NCI-H82 treated with DMSO at 0.1 percent for 48 hours (cell line): ENCODE data around the gene ZNF662.
"Not testable (repeated sequence)": the region's sequence is repeated elsewhere in the genome, so short reads cannot be mapped to it uniquely, and the experiment has no call there.

Experiments used
- DNase-seq: peaks from one replicate; lab custom pipeline; 2025; ENCODE audit not compliant: unreplicated experiment; lab: John Stamatoyannopoulos, UW

Gene ZNF662

GRCh38 chr3:42906070-42906847 is at the start of gene ZNF662:
Gene ZNF662, plus strand, starts transcription at chr3:42906142. Its CDS starts 1,973 bp downstream, at chr3:42908115.
- no peak for DNase-seq

DNA sequence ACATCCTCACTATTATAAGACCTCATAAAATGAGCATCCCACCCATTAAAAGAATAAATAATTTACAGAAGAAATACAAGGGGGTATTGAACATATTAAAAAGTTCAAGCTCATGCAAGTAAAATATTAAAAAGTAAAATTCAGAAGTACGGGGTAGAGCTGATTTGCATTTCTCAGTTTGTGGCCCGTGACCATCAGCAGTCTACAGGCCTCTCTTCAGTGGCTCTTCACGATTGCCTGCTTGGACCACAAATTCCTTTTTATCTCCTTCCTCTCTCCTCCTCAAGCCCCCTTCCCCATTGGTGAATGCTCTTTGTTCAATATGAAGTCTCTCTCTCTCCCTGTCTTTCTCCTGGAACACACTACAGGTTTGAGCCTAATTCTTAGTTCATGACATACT is 49.4 kb upstream of the ZNF662 start:
- no peak for DNase-seq

DNA sequence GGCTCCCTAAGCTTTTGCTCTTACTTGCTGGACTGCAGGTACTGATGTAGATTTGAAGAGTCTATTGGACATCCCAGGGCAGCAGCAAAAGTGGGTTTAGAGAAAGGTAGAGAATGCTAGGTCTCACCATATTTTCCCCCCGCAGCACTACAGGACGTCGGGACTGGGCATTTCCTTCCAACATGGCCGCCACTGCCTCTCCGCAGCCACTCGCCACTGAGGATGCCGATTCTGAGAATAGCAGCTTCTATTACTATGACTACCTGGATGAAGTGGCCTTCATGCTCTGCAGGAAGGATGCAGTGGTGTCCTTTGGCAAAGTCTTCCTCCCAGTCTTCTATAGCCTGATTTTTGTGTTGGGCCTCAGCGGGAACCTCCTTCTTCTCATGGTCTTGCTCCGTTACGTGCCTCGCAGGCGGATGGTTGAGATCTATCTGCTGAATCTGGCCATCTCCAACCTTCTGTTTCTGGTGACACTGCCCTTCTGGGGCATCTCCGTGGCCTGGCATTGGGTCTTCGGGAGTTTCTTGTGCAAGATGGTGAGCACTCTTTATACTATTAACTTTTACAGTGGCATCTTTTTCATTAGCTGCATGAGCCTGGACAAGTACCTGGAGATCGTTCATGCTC is 41.5 kb upstream of the ZNF662 start:
- DNase-seq, result no peak

DNA sequence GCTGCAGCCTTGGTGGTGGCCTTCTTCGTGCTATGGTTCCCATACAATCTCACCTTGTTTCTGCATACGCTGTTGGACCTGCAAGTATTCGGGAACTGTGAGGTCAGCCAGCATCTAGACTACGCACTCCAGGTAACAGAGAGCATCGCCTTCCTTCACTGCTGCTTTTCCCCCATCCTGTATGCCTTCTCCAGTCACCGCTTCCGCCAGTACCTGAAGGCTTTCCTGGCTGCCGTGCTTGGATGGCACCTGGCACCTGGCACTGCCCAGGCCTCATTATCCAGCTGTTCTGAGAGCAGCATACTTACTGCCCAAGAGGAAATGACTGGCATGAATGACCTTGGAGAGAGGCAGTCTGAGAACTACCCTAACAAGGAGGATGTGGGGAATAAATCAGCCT is 40.7 kb upstream of the ZNF662 start:
- no peak for DNase-seq

DNA sequence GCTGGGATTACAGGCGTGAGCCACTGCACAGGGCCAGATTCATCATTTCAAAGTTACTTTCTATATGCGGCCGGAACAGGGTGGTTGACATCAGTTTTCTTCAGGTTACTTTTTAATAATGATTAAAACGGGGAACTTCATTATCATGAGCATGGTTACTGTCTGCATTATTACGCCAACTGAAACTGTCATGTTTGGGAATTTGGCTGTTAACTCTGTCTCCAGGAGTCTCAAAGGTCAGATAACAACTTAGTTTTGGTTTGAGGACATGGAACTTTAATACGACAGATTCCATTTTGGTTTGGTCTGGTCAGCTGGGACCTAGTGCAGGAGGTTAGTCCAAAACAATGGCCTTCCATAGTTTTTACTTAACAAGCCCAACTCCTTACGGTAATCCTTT is 38.8 kb upstream of the ZNF662 start:
- DNase-seq, result no peak

GRCh38 chr3:42868841-42869240 is 37.1 kb upstream of the ZNF662 start:
- DNase-seq, result no peak

GRCh38 chr3:42871592-42872196 is 34.2 kb upstream of the ZNF662 start:
- no peak for DNase-seq

DNA sequence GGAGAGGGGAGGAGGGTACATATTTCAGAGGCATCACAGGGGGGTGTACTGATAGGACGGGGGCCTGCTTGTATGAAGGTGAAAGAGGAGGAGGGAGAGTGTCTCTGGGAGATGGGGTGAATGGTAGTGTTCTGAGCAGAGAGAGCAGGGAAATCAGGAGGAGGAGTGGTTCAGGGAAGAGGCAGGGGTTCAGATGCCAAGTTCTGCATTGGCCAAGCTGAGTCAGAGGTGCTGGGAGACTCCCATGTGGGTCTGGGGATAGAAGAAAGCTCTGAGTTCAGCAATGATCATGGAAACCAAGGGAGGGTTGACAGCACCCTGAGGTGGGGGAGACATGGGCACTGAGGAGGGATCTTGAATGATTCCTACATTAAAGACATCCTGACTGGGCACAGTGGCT is 33.2 kb upstream of the ZNF662 start:
- no peak for DNase-seq

DNA sequence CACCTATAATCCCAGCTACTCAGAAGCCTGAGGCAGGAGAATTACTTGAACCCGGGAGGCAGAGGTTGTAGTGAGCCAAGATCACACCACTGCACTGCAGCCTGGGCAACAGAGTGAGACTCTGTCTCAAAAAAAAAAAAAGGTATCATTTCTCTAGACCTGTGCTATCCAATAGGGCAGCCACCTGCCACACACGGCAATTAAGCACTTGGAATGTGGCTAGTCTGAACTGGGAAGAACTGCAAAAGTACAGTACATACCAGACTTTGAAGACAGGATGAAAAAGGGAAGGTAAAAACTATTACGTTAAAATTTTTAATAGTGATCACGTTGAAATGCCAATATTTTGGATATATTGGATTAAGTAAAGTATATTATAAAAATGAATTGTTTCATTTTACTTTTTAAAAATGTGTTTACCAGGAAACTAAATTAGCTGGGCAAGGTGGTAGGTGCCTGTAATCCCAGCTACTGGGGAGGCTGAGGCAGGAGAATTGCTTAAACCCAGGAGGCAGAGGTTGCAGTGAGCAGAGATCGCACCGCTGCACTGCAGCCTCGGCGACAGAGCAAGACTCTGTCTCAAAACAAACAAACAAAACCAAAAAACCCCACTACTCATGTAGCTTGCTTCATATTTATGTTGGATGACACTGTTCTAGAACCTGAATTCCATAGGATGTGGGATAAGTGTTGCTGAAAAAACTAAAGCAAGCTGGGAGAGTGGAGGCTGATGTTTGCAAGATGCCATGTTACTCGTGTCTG is 32.5 kb upstream of the ZNF662 start:
- DNase-seq, result no peak

DNA sequence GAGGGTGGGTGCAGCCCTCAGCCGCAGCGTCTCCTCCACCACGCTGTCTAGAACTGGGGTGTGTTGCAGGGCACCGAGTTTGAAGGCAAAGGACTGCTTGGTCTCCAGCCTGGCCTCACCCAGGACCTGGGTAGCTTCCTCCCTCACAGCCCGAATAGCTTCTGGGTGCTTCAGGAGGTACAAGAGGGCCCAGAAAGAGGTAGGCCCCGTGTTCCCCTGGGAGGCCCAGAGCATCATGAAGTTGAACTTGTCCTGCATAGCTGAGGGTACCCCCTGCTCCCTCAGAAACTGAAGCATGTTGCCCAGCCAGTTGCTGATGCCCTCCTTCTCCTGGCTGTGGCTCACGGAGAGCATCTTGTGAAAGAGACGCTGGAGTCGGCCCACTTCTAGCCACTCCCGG is 31.2 kb upstream of the ZNF662 start:
- DNase-seq, result no peak

GRCh38 chr3:42875325-42876151 is 30.4 kb upstream of the ZNF662 start, which contains the start of gene CYP8B1:
Gene CYP8B1, minus strand, starts transcription at chr3:42875879. Its CDS starts 63 bp downstream, at chr3:42875816.
- no peak for DNase-seq

DNA sequence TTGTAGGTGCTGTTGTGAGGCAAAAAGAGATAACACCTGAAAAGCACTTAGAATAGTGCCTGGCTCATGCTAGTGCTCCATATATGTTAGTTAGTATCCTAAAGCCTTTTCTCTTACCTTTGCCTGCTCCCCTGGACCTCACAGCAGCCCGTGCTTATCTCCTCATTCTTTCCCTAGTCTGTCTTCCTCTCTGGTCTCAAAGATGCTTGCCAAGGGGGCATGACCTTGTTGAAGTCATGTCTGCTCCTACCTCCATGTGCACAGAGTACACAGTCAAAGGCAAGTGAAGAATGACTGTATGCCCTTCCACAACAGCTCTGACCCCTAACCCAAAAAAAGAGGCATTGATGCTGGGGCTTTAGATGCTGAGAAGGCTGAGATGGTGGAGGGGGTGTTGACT is 29.5 kb upstream of the ZNF662 start:
- no peak for DNase-seq

DNA sequence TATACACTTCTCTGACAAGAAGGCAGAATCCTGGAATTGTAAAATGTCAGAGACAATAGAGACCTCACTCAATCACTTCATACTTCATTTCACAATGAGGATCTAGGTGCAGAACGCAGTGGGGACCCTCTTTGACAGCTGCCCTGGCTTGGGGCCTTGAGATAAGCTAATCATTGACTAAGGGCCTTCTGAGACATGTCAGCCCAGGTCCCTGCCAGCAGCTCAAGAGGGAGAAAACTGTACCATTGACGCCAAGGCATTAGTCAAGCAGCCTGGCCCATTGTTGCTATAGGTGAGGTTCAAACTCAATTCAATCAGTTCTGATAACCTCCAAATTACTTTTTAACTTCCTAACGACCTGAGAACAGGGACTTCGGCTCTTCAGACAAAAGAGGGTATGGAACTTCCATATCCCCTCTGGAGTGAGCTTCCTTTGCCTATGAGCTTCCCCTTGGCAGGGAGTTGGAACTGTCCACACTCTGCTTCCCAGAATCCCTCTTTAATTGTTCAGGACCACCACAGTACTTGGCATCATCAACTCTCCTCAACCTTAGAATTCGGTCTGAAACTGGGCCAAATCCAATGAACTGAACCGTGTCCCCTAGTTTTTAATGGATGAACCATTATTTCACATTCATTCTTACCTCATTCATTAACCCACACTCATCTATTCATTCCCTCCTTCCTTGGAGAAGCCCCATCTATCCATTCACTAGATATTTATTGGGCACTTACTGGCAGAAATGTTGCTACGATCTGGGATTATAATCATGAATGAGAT is 28.8 kb upstream of the ZNF662 start:
- no peak for DNase-seq

- DNase-seq, result no peak
These were observed 28.1 kb upstream of the ZNF662 start for GRCh38 chr3:42877881-42878280.

DNA sequence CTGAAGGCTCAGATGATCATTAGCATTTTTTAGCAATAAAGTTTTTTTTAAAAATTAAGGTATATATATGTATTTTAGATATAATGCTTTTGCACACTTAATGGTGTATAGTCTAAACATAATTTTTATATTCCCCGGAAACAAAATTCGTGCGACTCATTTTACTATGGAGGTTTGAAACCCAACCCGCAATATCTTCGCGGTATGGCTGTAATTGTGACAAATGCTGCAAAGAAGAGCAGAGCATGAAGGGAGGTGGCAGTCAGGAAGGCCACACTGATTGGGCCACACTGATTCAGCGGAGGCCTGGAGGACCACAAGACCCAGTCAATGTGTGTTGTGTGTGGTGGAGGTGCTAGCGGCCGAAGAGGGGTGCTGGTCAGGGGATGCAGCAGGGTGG is 25.8 kb upstream of the ZNF662 start:
- no peak for DNase-seq

GRCh38 chr3:42880601-42881451 is 25.1 kb upstream of the ZNF662 start:
- peak; percentile 67 for DNase-seq

GRCh38 chr3:42883251-42883930 is 22.6 kb upstream of the ZNF662 start:
- DNase-seq, result not testable (repeated sequence)

DNA sequence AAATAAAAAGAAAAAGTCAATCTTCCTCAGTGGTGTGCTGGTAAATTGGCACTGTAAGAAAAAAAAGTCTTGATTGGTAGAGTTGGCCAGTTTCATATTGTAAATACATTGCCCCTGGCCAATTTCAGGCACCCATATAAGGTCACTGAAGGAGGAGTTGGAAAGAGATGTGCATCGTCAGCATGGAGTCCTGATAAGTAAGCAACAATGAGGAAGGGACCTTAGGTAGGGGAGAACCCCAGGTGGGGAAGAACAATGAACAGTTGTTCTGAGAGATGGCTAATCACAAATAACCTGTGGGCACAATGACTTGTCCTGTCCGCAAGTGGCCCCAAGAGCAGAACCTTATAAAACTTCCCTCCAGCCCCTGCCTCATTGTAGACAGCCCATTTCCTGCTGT is 21.6 kb upstream of the ZNF662 start:
- no peak for DNase-seq
